GM12874 (cell line): ENCODE results near the gene ROS1.

Source experiments
- CTCF ChIP-seq: IDR thresholded peaks from 2 replicates; pipeline ENCODE4 v1.5.1; 2011; ENCODE audit warnings: low read depth, mild to moderate bottlenecking, control low read depth, low read length, moderate library complexity; ENCODE audit not compliant: insufficient read depth

Gene ROS1

GRCh38 chr6:117440706-117441525, 15.2 kb upstream of the ROS1 start:
- TF ChIP-seq CTCF, result no peak

GRCh38 chr6:117432273-117432672, 6.5 kb upstream of the ROS1 start:
- no peak for TF ChIP-seq CTCF

- no peak for TF ChIP-seq CTCF
Observed at GRCh38 chr6:117423754-117424153, 2.0 kb downstream of the ROS1 start.

- no peak for TF ChIP-seq CTCF
Observed at GRCh38 chr6:117418320-117418719, 7.4 kb downstream of the ROS1 start.

GRCh38 chr6:117417851-117418250, 7.9 kb downstream of the ROS1 start:
- no peak for TF ChIP-seq CTCF

- TF ChIP-seq CTCF, result no peak
Observed at GRCh38 chr6:117414770-117415169, 11.0 kb downstream of the ROS1 start.

- no peak for TF ChIP-seq CTCF
Observed at GRCh38 chr6:117411474-117411873, 14.3 kb downstream of the ROS1 start.
